HG02943 (cell line): ENCODE results near the gene RALA.
A peak's percentile ranks its signal among the peaks of the same experiment; 100 is the strongest.

ENCODE experiments used
- ATAC-seq: cut with Tn5 transposase; IDR thresholded peaks from one replicate; pipeline ENCODE4 v1.9.1; 2021; ENCODE audit warnings: mild to moderate bottlenecking, low read depth, moderate library complexity; ENCODE audit not compliant: unreplicated experiment

RALA gene

GRCh38 chr7:39609935-39610263 lies 13.5 kb upstream of the RALA start:
- no peak for ATAC-seq

GRCh38 chr7:39613577-39613976 lies 9.8 kb upstream of the RALA start:
- no peak for ATAC-seq

GRCh38 chr7:39614299-39614698 lies 9.1 kb upstream of the RALA start:
- ATAC-seq = no peak

- no peak for ATAC-seq
These were observed 7.9 kb upstream of the RALA start for GRCh38 chr7:39615350-39615975.

- no peak for ATAC-seq
These were observed 7.2 kb upstream of the RALA start for GRCh38 chr7:39616138-39616537.

- no peak for ATAC-seq
These were observed 6.4 kb upstream of the RALA start for GRCh38 chr7:39617005-39617404.

GRCh38 chr7:39618868-39619267 lies 4.5 kb upstream of the RALA start:
- ATAC-seq = no peak

- ATAC-seq = no peak
These were observed 2.9 kb upstream of the RALA start for GRCh38 chr7:39620486-39620885.

- no peak for ATAC-seq
These were observed 2.1 kb upstream of the RALA start for GRCh38 chr7:39621261-39621660.

GRCh38 chr7:39621784-39622411 lies 1.5 kb upstream of the RALA start:
- ATAC-seq = no peak

GRCh38 chr7:39622609-39623008 lies 763 bp upstream of the RALA start:
- ATAC-seq = peak; percentile 2

GRCh38 chr7:39623732-39624441 lies 515 bp downstream of the RALA start:
- ATAC-seq = peak; percentile 50

- ATAC-seq = no peak
These were observed 1.1 kb downstream of the RALA start for GRCh38 chr7:39624442-39624807.

GRCh38 chr7:39624935-39625694 lies 1.7 kb downstream of the RALA start:
- ATAC-seq = no peak

- no peak for ATAC-seq
These were observed 8.4 kb downstream of the RALA start for GRCh38 chr7:39631736-39632308.

- no peak for ATAC-seq
These were observed 10.4 kb downstream of the RALA start for GRCh38 chr7:39633563-39634477.

GRCh38 chr7:39634478-39634805 lies 11.1 kb downstream of the RALA start:
- ATAC-seq = no peak

- no peak for ATAC-seq
These were observed 14.0 kb downstream of the RALA start for GRCh38 chr7:39637400-39637799.

- ATAC-seq = no peak
These were observed 14.7 kb downstream of the RALA start for GRCh38 chr7:39637963-39638485.

- no peak for ATAC-seq
These were observed 19.5 kb downstream of the RALA start for GRCh38 chr7:39642896-39643295.
